BJ (cell line): Measurements from ENCODE around the gene AHRR. TPM values are rescaled to one million over a fixed set of nuclear protein-coding genes. Genes with fewer than 3 reads are reported as not detected.
"Not testable (repeated sequence)": the region's sequence is repeated elsewhere in the genome, so short reads cannot be mapped to it uniquely, and the experiment has no call there.

Experiments used
- CTCF ChIA-PET: fragments of 350-600 bp; formaldehyde crosslinking; extraction: SDS; loops from one replicate; lab custom pipeline; 2021; ENCODE audit warnings: antibody characterized with exemption, inconsistent platforms; lab: Yijun Ruan, JAX
- POLR2A ChIA-PET: fragments of 300-600 bp; sonication (Branson Sonifier 250); formaldehyde crosslinking; extraction: SDS; loops from one replicate; lab custom pipeline; 2021; ENCODE audit warnings: antibody characterized with exemption; lab: Charles Lee
- DNase-seq: peaks from one replicate; pipeline ENCODE4 v3.0.0-alpha.2; 2011; ENCODE audit warnings: low read depth
- H3K27me3 ChIP-seq: 2 replicates; pipeline ENCODE4 v1.6.0; 2011; ENCODE audit warnings: low read length; ENCODE audit not compliant: control insufficient read depth, insufficient read depth
- H3K36me3 ChIP-seq: 2 replicates; pipeline ENCODE4 v1.5.1; 2011; ENCODE audit warnings: low read length; ENCODE audit not compliant: control insufficient read depth, insufficient read depth
- H3K4me3 ChIP-seq: 2 replicates; pipeline ENCODE4 v1.5.1; 2011; ENCODE audit warnings: low read depth, mild to moderate bottlenecking, control low read depth, low read length
- polyA plus RNA-seq: library from polyadenylated mRNA; depleted of rRNA; stranded (reverse); fragments of >200 nt; gene quantifications from 2 replicates; pipeline ENCODE4 v1.2.3, GENCODE V29; 2011
- TF ChIP-seq, protein P1 (sequence below): IDR thresholded peaks from 2 replicates; pipeline ENCODE4 v1.5.1; 2011; ENCODE audit warnings: low read depth, mild to moderate bottlenecking, control low read depth, inconsistent platforms, low read length, moderate library complexity; ENCODE audit not compliant: insufficient read depth

Gene AHRR
- polyA plus RNA-seq, 1 experiment, result 36.4 TPM

- Histone ChIP-seq H3K27me3 (no peaks in the 10 kb centered on the region), H3K36me3 (peaks cover 12% of the 10 kb centered on the region), H3K4me3 (no peak overlapping the region)
- no peak for DNase-seq
- ChIA-PET CTCF (no interaction called here), POLR2A (no interaction called here)
- TF ChIP-seq, protein P1, sequence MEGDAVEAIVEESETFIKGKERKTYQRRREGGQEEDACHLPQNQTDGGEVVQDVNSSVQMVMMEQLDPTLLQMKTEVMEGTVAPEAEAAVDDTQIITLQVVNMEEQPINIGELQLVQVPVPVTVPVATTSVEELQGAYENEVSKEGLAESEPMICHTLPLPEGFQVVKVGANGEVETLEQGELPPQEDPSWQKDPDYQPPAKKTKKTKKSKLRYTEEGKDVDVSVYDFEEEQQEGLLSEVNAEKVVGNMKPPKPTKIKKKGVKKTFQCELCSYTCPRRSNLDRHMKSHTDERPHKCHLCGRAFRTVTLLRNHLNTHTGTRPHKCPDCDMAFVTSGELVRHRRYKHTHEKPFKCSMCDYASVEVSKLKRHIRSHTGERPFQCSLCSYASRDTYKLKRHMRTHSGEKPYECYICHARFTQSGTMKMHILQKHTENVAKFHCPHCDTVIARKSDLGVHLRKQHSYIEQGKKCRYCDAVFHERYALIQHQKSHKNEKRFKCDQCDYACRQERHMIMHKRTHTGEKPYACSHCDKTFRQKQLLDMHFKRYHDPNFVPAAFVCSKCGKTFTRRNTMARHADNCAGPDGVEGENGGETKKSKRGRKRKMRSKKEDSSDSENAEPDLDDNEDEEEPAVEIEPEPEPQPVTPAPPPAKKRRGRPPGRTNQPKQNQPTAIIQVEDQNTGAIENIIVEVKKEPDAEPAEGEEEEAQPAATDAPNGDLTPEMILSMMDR, result no peak
These were observed 90.2 kb downstream of the AHRR start for GRCh38 chr5:411728-412127.

DNA sequence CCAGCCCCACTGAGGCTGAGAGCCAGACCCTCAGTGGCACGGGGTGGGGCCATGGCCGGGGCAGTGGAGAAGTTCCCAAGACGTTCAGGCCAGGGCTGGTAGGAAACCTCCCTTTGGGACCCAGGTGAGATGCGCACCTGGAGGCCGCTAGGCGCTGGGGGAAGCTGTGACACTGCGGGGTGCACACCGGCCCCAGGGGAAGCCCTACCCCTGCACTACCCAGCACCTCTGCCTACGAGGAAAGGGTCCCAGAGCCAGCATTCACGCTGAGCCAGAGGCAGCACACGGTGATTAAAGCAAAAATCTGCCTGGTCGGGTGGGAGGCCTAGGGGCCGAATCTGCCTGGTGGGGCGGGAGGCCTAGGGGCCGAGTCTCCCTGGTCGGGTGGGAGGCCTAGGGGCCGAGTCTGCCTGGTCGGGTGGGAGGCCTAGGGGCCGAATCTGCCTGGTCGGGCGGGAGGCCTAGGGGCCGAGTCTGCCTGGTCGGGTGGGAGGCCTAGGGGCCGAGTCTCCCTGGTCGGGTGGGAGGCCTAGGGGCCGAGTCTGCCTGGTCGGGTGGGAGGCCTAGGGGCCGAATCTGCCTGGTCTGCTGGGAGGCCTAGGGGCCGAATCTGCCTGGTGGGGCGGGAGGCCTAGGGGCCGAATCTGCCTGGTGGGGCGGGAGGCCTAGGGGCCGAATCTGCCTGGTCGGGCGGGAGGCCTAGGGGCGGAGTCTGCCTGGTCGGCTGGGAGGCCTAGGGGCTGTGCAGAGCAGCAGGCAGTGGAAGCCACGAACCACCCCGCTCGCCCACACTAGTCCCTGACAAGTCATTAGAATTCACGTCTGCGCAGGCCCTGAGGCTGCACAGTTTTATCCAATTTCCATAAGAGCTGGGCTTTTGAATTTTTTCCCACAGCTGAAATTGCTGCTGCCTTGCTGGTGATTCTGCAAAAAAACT lies 93.7 kb downstream of the AHRR start:
- DNase-seq, POLR2A ChIA-PET, H3K27me3 ChIP-seq, H3K4me3 ChIP-seq: not testable (repeated sequence)
- CTCF ChIA-PET, result interaction anchor here (0.8 to 1.4 kb wide), 3 partner anchors 12 to 98 kb away, joined by 4 to 9 read pairs (median 4); no protein-coding TSS in a partner anchor
- peaks cover 15% of the 10 kb centered on the region for H3K36me3 ChIP-seq

GRCh38 chr5:415928-416635 lies 94.6 kb downstream of the AHRR start:
- no peak overlapping the region for H3K4me3 ChIP-seq
- POLR2A ChIA-PET, result no interaction called here
- DNase-seq, result no peak
- peaks cover 21% of the 10 kb centered on the region for H3K36me3 ChIP-seq
- TF ChIP-seq, protein P1, result no peak
- CTCF ChIA-PET, result no interaction called here
- H3K27me3 ChIP-seq, result no peaks in the 10 kb centered on the region

DNA sequence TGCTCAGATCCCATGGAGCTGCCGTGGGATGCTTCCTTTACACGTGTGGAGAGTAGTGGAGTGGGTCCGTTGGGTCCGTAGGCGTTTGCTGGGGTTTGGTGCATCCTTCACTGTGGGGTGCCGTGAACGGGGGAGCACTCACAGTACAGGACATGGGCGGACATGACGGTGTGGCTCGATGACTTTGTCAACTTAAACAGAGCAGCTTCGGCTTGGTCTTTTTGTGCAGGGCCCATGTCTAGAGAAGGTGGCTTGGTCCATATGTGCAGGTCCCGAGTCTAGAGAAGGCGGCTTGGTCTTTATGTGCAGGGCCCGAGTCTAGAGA lies 95.1 kb downstream of the AHRR start:
- Histone ChIP-seq H3K4me3 (no peak overlapping the region), H3K27me3 (no peaks in the 10 kb centered on the region), H3K36me3 (peaks cover 25% of the 10 kb centered on the region)
- DNase-seq, result no peak
- ChIA-PET POLR2A (no interaction called here), CTCF (no interaction called here)
- TF ChIP-seq, protein P1, result no peak

GRCh38 chr5:417301-418161 lies 96.0 kb downstream of the AHRR start:
- TF ChIP-seq, protein P1, result no peak
- ChIA-PET POLR2A (interaction anchor here (0.7 kb wide), 1 partner anchor 8 kb away, joined by 3 read pairs; no protein-coding TSS in a partner anchor), CTCF (interaction anchor here (0.9 to 2.1 kb wide), 4 partner anchors 11 to 30 kb away, joined by 3 to 11 read pairs (median 6); no protein-coding TSS in a partner anchor)
- Histone ChIP-seq H3K4me3 (no peak overlapping the region), H3K36me3 (peaks cover 24% of the 10 kb centered on the region), H3K27me3 (no peaks in the 10 kb centered on the region)
- DNase-seq, result no peak
